ENCODE measurements around the gene SLC4A4.

SLC4A4 gene

DNA sequence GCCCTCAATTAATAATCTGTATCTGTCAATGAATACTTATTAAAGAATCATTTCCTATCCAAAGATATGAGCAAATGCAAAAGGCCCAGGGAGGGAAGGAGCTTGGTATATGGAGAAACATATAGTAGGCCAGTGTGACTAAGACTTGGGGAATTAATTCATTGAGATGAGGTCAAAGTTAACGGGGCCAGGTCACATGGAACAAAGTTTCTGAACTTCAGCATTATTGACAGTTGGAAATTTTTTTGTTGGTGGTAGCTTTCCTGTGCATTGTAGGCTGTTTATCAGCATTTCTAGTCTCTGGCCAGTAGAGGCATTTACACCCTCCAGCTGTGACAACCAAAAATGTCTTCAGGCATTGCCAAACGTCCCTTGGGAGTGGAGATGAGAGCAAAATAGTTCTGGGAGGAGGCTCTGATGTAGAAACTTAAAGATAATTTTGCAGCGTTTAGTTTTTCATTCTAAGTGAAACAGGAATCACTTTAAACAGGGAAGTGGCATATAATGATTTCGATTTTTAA lies 202.0 kb downstream of the SLC4A4 start:
- DNase-seq (ENCODE audit: low spot score): no peak

DNA sequence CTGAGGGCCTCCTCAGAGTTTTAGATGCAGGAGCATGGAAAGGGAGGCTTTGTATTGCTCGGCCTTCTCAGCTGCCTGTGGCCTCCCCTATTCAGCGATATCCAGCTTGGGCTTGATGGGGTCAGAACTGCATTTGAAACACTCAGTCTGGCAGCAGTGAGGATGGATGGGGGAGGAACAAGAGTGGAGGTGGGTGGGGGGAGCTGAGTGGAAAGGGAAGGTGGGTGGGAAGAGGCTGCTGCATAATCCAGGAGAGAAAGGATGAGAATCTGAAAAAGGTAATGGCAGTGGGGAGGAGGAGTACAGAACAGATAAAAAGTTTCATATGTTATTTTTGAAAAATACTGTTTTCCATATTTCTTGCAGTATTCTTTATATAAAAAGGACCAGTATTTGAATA lies 202.7 kb downstream of the SLC4A4 start:
- no peak for DNase-seq (ENCODE audit: low spot score)

GRCh38 chr4:71545168-71545567 lies 206.3 kb downstream of the SLC4A4 start:
- no peak for DNase-seq (ENCODE audit: low spot score)

DNA sequence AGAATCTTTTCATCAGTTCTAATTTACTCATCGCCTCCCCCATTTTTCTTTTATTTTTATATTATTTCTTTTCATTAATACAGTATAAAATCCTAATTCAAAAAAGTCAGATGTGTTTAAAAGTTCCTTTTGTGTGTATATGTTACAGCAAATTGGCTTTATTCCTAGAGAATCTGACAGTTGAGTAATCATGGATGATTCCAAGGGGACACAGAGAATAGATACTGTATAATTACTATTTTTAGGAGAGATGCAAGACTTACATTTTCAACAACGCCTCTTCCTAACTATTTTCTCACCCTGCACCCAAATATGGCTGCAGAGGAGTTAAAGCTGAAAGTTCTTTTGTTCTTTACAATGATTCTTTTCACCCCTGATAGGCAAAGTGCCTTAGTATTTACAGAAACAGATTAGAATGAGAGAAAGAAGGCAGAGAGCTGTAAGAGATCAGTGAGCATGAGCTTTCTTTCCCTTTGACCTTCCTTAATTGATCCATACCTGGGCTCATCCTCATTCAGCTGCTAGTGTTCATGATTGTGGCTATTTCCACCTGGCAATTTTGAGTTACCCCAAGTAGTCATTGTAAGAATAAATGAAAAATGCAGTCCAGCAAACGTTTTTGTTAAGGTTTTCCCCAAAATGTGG lies 210.8 kb downstream of the SLC4A4 start:
- no peak for DNase-seq (ENCODE audit: low spot score)

- peak; percentile 9 for DNase-seq (ENCODE audit: low spot score)
Observed at GRCh38 chr4:71550220-71551165, 211.7 kb downstream of the SLC4A4 start.

DNA sequence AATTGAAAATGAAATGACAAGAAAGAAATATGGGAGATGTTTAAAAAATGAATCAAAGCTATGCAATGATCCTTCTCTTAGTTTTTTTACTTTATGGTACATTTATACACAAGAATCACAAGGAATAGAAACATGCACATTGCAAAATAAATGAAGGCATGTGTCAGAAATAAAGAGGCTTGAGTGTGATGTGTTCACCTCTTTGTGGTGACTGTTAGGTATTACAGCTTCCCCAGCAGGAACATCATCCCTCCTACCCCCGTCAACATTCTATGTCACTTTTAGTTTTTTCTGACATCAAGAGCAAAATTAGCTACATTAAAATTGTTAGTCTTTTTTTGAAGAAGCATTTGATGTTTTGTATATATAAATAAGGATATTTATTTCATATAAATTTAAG lies 214.8 kb downstream of the SLC4A4 start:
- no peak for DNase-seq (ENCODE audit: low spot score)

DNA sequence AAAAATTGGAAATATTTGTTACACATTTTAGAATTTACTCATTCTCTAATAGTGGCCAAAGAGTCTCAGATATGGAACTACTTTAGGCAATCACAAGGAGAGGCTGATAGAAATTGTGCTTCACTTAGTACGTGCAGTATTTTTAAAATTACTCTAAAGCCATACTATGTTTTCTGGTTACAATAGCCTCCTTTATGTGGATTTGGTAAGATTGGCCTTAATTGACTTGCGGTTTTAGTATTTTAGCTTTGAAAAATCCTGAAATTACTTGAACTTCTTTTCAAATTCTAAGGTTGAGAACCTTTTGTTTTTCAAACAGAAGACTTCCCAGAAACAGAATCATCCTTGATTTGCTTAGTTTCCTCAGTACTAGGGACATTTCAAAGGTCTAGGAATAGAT lies 215.2 kb downstream of the SLC4A4 start:
- DNase-seq (ENCODE audit: low spot score): no peak

DNA sequence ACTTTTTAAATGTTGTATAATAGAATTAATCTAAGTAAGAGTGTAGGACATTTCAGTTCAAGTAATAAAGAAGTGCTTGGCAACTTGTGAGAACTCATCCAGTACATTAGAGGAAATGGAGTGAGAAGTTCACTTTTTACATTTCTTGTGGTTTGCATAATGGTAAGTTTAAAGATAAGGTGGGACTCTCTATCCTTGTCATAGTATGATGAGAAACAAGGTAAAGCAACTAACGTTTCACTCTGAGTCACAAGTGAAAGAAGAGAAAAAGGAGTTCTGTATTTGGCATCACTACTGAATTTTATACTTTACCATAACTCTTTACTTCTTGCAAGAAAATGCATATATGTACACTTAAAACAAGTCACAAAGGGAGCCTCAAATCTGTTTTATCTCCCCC lies 219.4 kb downstream of the SLC4A4 start:
- DNase-seq (ENCODE audit: low spot score): no peak

GRCh38 chr4:71559957-71560571 lies 221.2 kb downstream of the SLC4A4 start:
- no peak for DNase-seq (ENCODE audit: low spot score)

- DNase-seq (ENCODE audit: low spot score): no peak
Observed at GRCh38 chr4:71564775-71565174, 226.0 kb downstream of the SLC4A4 start.

DNA sequence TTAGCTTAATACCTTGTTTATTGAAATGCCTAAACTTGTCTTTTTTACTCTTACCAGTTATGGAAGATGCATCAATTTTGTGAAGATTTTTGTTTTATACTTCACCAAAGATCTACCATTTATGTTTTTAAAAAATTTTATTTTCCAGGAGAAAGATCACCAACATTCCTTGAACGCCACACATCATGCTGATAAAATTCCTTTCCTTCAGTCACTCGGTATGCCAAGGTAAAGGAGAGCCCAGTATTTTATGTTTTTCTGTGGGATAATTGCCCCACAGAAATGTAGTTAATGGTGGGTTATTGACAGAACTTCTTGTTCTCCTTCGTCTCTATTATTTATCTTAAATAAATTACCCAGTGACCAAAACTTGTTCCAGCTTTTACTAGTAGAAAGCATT lies 228.0 kb downstream of the SLC4A4 start:
- DNase-seq (ENCODE audit: low spot score): no peak

- no peak for DNase-seq (ENCODE audit: low spot score)
Observed at GRCh38 chr4:71568131-71568530, 229.3 kb downstream of the SLC4A4 start.

DNA sequence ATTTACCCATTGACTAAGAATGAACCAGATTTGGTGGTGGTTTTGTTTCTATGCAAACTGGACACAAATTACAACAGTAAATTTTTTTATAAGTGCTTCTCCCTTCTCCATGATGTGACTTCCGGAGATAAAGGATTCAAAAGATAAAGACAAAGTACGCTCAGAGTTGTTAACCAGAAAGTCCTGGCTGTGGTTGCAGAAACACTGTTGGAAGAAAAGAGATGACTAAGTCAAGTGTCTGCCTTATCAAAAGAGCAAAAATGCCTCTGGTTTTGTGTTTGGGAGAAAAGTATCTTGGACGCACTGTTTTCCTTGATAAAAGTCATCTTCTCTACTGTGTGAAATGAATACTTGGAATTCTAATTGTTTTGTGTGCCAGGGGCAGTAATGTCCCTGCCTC lies 231.7 kb downstream of the SLC4A4 start:
- no peak for DNase-seq (ENCODE audit: low spot score)

DNA sequence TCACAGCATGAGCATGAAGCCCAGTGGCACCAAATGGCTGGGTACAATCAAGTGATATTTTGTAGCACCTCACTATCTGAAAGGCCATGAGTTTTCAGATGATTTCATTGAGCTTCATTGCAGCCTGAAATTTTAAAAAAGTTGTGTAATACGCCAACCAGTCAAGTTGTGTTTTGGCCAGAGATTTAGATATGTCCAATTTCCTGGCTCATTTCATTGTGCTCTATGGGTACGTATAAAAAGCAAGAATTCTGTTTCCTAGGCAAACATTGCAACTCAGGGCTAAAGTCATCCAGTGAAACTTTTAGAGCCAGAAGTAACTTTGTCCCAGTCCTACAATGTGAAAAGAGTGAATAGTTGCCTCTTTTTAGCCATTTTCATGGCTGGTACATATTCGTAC lies 232.5 kb downstream of the SLC4A4 start:
- no peak for DNase-seq (ENCODE audit: low spot score)

DNA sequence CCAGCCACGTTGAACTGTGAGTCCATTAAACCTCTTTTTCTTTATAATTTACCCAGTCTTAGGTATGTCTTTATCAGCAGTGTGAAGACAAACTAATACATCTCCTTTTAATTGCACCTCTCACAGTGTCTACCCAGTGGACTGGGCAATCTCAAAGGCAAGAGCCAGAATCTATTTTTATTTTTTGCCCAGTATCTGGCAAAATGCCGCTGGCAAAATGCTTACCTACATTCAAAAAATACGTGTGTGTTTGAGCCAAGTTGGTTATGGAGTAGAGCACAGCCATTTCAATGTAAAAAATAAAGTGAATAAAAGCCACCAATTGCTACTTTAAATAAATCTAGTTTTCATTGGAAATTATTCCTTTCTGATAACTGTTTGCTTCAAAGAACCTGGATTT lies 245.2 kb downstream of the SLC4A4 start:
- DNase-seq (ENCODE audit: low spot score): no peak

GRCh38 chr4:71584585-71584984 lies 245.8 kb downstream of the SLC4A4 start:
- DNase-seq (ENCODE audit: low spot score): no peak

DNA sequence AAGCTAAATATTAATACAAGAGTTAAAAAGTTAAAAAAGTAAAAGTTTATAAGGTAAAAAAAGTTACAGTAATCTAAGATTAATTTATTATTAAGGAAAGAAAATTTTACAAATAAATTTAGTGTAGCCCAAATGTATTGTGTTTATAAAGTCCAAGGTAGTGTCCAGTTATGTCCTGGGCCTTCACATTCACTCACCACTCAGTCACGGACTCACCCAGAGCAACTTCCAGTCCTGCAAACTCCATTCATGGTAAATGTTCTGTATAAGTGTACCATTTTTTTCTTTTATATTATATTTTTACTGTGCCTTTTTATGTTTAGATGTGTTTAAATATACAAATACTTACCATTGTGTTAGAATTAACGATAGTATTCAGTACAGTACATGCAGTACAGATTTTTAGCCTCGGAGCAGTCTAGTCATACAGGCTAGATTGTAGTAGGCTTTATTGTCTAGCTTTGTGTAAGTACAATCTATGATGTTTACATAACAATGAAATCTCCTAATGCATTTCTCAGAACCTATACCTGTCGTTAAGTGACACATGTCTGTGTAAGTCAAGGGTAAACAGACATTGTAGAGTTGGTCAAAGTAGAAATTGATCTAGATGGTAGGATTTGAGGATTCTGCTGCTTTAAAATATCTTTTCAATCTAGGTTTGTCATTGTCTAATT lies 247.4 kb downstream of the SLC4A4 start:
- no peak for DNase-seq (ENCODE audit: low spot score)

DNA sequence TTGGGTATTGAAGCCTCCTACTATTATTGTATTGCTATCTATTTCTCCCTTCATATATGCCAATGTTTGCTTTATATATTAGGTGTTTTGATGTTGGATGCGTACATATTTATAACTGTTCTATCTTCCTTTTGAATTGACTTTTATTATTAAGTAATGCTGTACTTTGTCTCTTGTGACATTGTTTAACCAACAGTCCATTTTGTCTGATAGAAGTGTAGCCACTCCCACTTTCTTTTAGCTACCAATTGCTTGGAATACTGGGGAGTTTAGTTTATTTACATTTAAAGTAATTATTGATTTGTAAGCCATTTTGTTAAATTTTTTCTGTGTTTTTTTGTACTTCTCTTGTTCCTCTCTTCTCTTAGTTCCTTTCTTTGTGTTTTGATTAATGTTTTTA lies 249.2 kb downstream of the SLC4A4 start:
- no peak for DNase-seq (ENCODE audit: low spot score)

- no peak for DNase-seq (ENCODE audit: low spot score)
Observed at GRCh38 chr4:71592793-71593192, 254.0 kb downstream of the SLC4A4 start.

DNA sequence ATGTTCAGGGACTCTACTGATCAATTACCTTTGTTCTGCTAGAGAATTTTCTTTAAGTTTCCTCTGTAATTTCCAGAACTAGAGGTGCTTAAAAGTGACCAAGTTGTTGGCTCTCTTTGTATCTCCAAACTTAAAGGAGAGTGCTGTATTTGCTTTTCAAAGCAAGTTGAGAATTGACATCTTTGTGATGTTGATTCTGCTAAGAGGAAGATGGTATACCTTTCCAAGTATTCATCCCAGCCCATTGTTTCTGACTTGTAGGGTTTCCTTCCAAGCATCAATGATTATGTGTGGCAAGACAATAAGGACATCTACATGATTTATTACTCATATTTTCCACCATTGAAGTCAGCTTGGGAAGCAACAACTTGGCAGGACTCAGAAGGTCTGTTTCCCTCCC lies 254.5 kb downstream of the SLC4A4 start:
- DNase-seq (ENCODE audit: low spot score): no peak

- no peak for DNase-seq (ENCODE audit: low spot score)
Observed at GRCh38 chr4:71595576-71596108, 256.8 kb downstream of the SLC4A4 start.

GRCh38 chr4:71599578-71599977 lies 260.8 kb downstream of the SLC4A4 start:
- no peak for DNase-seq (ENCODE audit: low spot score)
